Islet precursor cell (in vitro differentiated cells): ENCODE data around the gene TMEM141.
"Not testable (repeated sequence)": the region's sequence is repeated elsewhere in the genome, so short reads cannot be mapped to it uniquely, and the experiment has no call there.

Experiments used
- DNase-seq: peaks from one replicate; pipeline ENCODE4 v3.0.0-alpha.2; 2018

TMEM141 gene

GRCh38 chr9:136820971-136821825 lies 30.1 kb downstream of the TMEM141 start:
- DNase-seq: peak; percentile 73

DNA sequence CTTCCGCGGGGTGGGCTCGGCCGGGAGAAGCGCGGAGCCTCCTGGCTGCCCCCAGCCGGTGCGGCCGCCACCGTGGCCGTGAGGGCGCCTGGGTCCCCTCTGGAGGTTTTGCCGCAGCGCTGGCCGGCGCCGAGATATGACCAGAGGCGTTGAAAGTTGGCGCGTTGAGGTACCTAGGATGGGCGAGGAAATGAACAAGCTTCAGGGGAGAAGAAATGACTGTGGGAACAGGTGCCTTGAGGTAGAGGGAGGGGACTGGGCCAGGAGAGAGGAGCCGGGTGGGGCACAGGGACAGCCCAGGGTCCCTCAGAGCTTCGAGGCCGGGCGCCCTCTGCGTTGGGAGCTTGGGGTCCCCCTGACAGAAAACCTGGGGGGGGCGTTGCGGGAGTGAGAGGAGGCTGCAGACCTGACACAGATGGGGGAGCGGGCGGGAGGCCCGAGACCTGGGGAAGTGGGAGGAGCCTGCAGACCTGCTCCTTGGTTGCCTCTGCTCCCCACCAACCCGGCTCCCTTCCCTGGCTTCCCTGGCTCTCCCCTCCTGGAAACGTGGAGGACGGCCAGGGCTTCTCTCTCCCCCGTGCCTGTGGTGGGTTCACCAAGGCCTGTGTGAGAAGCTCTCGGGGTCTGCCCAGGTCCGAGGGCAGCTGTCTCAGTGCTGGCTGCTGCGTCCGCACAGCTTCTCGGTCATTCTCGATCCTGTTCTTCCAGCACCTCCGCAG lies 30.8 kb downstream of the TMEM141 start:
- no peak for DNase-seq

GRCh38 chr9:136823136-136824046 lies 32.2 kb downstream of the TMEM141 start:
- no peak for DNase-seq

DNA sequence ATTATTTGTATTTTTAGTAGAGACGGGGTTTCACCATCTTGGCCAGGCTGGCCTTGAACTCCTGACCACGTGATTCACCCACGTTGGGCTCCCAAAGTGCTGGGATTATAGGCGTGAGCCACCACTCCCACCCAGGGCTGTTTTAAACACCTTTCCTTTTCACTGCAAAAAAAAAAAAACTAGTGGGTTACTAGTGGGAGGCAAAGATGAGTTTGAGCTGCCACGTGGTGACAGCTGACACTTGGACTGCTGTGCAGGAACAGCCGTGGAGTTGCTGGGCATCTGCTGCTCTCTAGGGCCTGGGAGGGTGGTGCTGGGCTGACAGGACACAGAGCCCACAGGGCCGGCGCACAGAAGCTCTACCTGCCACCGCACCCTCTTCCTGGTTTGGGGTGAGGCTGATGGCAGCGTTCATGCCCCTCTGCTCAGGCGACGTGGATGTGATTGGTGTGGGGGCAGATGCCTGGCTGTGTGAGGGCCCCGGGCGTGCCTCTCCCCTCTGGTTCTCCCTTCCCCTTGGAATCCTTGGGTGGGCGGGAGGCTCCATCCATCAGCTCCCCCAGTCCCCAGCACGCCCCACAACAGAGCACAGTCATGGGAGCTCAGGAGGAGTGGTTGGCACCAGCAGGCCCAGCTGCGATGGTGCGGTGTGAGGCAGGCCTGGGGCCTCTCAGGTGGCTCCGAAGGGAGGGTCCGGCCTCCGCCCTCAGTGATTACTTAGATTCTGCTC lies 33.5 kb downstream of the TMEM141 start:
- DNase-seq: no peak

DNA sequence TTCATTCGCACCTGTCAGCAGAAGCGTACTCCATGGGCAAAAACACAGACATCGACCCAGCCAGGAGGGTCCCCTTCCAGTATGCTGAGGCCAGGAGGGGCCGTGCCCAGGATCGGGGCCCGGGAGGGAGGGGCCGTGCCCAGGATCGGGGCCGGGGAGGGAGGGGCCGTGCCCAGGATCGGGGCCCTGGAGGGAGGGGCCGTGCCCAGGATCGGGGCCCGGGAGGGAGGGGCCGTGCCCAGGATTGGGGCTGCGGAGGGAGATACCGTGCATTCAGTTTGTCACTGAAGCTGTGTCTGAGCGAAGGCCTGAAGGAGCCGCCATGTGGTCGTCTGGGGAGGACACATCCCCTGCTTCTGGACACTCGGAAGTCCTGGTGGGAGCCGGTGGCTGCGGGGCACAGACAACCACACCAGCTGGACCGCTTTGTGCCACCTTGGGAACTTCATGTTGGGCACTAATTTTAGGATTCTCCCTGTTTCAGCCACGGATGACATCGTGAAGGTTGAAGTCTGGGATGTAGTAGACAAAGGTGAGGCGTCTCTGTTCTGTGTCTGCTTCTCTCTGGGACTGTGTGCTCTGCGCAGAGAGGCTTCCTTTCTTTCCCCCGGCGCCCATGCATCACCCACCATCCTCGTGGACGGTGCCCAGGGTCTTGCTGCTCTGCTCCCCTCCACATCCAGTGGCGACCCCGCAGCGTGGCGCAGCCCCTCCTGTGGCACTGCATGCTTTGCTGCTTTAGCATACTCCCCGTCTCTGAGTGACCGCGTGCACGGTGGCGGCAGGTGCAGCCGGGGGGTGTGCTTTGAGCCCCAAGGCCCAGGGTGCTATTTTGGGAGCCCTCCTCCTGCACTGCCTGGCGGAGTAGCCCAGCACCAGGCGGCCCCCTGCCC lies 34.4 kb downstream of the TMEM141 start:
- no peak for DNase-seq

- no peak for DNase-seq
These were observed 35.0 kb downstream of the TMEM141 start for GRCh38 chr9:136826188-136826541.

GRCh38 chr9:136826703-136827582 lies 35.8 kb downstream of the TMEM141 start:
- DNase-seq: no peak

DNA sequence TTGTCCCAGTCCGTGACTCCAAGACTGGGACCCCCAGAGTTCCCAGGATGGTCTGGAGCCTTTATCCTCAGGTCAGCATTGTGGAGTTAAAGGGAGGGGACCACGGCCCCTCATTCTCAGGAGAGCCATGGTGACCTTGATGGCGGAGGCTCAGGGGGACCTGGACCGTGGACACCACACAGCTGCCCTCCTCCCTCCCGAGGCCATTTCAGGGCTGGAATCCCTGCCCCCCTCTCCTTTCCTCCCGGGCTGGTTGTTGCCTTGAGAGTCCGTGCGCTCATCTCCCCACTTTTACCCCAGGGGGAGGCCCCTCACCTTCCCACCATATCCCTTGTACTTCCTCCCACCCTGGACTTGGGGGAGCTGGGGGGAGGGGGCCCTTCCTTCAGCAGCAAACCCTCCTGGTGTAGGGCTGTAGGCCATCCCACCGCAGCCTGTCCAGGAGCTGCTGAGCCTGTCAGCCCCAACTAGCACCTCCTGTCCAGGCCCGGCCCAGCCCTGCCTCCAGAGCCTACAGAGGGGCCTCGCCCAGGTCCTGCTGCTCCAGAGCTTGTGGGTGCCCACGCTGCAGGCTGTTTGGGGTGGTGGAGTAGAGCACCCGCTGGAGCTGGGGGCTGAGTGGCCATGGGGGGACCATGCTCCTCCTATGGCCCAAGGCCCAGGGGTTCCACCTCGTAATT lies 36.8 kb downstream of the TMEM141 start:
- no peak for DNase-seq

- no peak for DNase-seq
These were observed 37.5 kb downstream of the TMEM141 start for GRCh38 chr9:136828474-136829140.

- no peak for DNase-seq
These were observed 38.3 kb downstream of the TMEM141 start for GRCh38 chr9:136829412-136829811.

DNA sequence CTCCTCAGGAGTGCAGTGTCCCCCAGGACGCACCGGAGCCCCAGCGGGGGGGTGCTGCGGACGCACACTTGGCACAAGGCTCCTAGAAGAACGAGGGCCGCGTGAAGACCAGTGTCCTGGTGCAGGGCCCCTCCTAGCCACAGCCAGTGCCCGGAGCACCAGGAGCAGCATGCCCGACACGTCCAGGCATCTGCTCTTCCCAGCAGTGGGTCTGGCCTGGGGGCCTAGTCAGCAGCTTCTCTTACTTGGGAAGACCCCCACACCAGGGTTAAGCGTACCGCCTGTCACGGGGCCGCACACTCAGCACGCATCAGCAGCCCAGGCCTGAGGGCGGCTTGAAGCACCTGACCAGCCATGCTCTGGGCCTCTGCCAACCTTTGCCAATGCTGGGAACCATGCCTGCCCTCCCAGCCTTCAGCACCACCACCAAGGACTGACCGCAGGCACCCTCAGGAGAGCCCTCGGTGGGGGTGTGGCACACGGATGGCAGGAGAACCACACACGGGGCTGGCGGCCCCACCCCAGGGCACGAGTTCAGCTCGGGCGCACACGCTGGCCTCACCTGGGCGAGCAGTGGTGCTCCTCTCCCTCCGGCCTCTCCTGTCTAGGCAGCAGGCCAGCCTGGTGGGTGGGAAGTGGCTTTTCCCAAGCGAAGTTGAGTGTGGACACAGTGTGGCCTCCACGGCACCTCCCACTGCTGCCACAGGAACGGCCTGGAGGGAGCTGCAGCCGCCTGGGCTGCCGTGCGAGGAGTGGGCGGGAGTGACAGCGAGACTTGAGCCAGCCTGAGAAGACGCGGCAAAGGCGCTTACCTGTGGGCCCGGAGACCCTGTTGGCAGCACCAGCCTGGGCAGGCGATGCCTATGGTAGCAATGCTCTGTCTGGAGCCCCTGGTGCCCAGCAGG lies 39.1 kb downstream of the TMEM141 start:
- DNase-seq: no peak

GRCh38 chr9:136831002-136831719 lies 40.0 kb downstream of the TMEM141 start:
- no peak for DNase-seq

GRCh38 chr9:136831720-136832104 lies 40.6 kb downstream of the TMEM141 start:
- no peak for DNase-seq

- DNase-seq: no peak
These were observed 41.4 kb downstream of the TMEM141 start for GRCh38 chr9:136832581-136832980.

- DNase-seq: not testable (repeated sequence)
These were observed 42.4 kb downstream of the TMEM141 start for GRCh38 chr9:136833381-136834048.

GRCh38 chr9:136835162-136835931 lies 44.2 kb downstream of the TMEM141 start:
- DNase-seq: no peak
